HG02678 (cell line): ENCODE data around the gene ABCC4.

Experiments
- ATAC-seq: cut with Tn5 transposase; IDR thresholded peaks from one replicate; pipeline ENCODE4 v1.9.1; 2021; ENCODE audit warnings: mild to moderate bottlenecking, moderate library complexity; ENCODE audit not compliant: unreplicated experiment

Gene ABCC4

GRCh38 chr13:95233026-95233635 is 68.1 kb downstream of the ABCC4 start:
- ATAC-seq: no peak

GRCh38 chr13:95231393-95231792 is 69.9 kb downstream of the ABCC4 start:
- ATAC-seq: no peak

GRCh38 chr13:95229855-95230254 is 71.4 kb downstream of the ABCC4 start:
- no peak for ATAC-seq

- ATAC-seq: no peak
Measured at GRCh38 chr13:95228130-95228529, 73.1 kb downstream of the ABCC4 start.

- peak; percentile 75 for ATAC-seq
Measured at GRCh38 chr13:95226932-95227695, 74.1 kb downstream of the ABCC4 start.

GRCh38 chr13:95226476-95226875 is 74.8 kb downstream of the ABCC4 start:
- peak; percentile 1 for ATAC-seq

- no peak for ATAC-seq
Measured at GRCh38 chr13:95226050-95226449, 75.2 kb downstream of the ABCC4 start.

GRCh38 chr13:95224064-95224463 is 77.2 kb downstream of the ABCC4 start:
- ATAC-seq: no peak

- ATAC-seq: peak; percentile 55
Measured at GRCh38 chr13:95222733-95223018, 78.6 kb downstream of the ABCC4 start.

GRCh38 chr13:95221971-95222732 is 79.1 kb downstream of the ABCC4 start:
- peak; percentile 54 for ATAC-seq

GRCh38 chr13:95220611-95221010 is 80.6 kb downstream of the ABCC4 start:
- ATAC-seq: no peak

GRCh38 chr13:95217920-95218830 is 83.1 kb downstream of the ABCC4 start:
- ATAC-seq: no peak

GRCh38 chr13:95216182-95216581 is 85.1 kb downstream of the ABCC4 start:
- ATAC-seq: no peak

- ATAC-seq: no peak
Measured at GRCh38 chr13:95212983-95213850, 88.0 kb downstream of the ABCC4 start.

GRCh38 chr13:95209109-95209508 is 92.1 kb downstream of the ABCC4 start:
- no peak for ATAC-seq

GRCh38 chr13:95207769-95208366 is 93.4 kb downstream of the ABCC4 start:
- ATAC-seq: peak; percentile 91

- no peak for ATAC-seq
Measured at GRCh38 chr13:95206116-95206515, 95.1 kb downstream of the ABCC4 start.

GRCh38 chr13:95204231-95204765 is 97.0 kb downstream of the ABCC4 start:
- no peak for ATAC-seq
